Lung (tissue), 12 donors: ENCODE data around the gene EGR1. TPM values are rescaled to one million over a fixed set of nuclear protein-coding genes. Genes with fewer than 3 reads are reported as not detected.

Experiments used
- ATAC-seq: fragments of 200-7000 bp; cut with Tn5 transposase; one replicate; pipeline ENCODE4 v1.9.1; 2020; ENCODE audit warnings: moderate number of reproducible peaks; ENCODE audit not compliant: insufficient read depth, low FRiP score
- DNase-seq, 3 donors: peaks; one replicate each; pipeline ENCODE4 v3.0.0-alpha.2; 2013 to 2017
- H3K27ac ChIP-seq, 2 donors: one replicate each; pipeline ENCODE4 v1.5.1; 2013; ENCODE audit warnings: mild to moderate bottlenecking in 2 of 2, moderate library complexity in 2 of 2, control low read depth in 1 of 2, inconsistent platforms in 1 of 2, low read depth in 1 of 2, low read length in 1 of 2
- H3K27me3 ChIP-seq, 3 donors: one replicate each; pipeline ENCODE4 v1.5.1; 2013; ENCODE audit warnings: low read length in 2 of 3; ENCODE audit not compliant: control insufficient read depth in 3 of 3, insufficient read depth in 3 of 3
- H3K36me3 ChIP-seq, 4 donors: one replicate each; pipeline ENCODE4 v1.5.1; 2013; ENCODE audit warnings: low read length in 4 of 4, mild to moderate bottlenecking in 1 of 4, moderate library complexity in 1 of 4; ENCODE audit not compliant: control insufficient read depth in 4 of 4, insufficient read depth in 4 of 4
- H3K4me1 ChIP-seq, 5 donors: one replicate each; pipeline ENCODE4 v1.5.1; 2013; ENCODE audit warnings: low read length in 5 of 5, mild to moderate bottlenecking in 2 of 5, moderate library complexity in 1 of 5; ENCODE audit not compliant: control insufficient read depth in 5 of 5, insufficient read depth in 5 of 5
- H3K4me3 ChIP-seq: one replicate; pipeline ENCODE4 v1.5.1; 2013; ENCODE audit warnings: mild to moderate bottlenecking, control low read depth, moderate library complexity
- H3K9ac ChIP-seq, 2 donors: one replicate each; pipeline ENCODE4 v1.5.1; 2013; ENCODE audit warnings: low read length in 2 of 2, control low read depth in 1 of 2; ENCODE audit not compliant: insufficient read depth in 1 of 2
- H3K9me3 ChIP-seq, 4 donors: one replicate each; pipeline ENCODE4 v1.5.1; 2013; ENCODE audit warnings: low read length in 3 of 4, mild to moderate bottlenecking in 1 of 4, moderate library complexity in 1 of 4; ENCODE audit not compliant: control insufficient read depth in 4 of 4, insufficient read depth in 3 of 4
- CTCF ChIP-seq: IDR thresholded peaks from 2 replicates; pipeline ENCODE4 v1.5.1; 2012; ENCODE audit warnings: mild to moderate bottlenecking; ENCODE audit errors: control extremely low read depth, extremely low read depth
- WGBS, 2 donors: extraction: QIAGEN DNeasy Blood & Tissue Kit; methylation state at CpG; one replicate each; pipeline ENCODE4 v1.1.7; 2013; 5-methylcytosine and 5-hydroxymethylcytosine counted together
- polyA plus RNA-seq, 2 donors: library from polyadenylated mRNA; stranded (reverse); fragments of 200-250 nt; gene quantifications; one replicate each; pipeline ENCODE4 v1.2.1, GENCODE V29; 2013
- total RNA-seq, 2 donors: library from RNA; depleted of rRNA in 1 of 2; stranded (reverse); fragments of >200 nt in 1 of 2; gene quantifications; one replicate each; pipeline ENCODE4 v1.2.1, GENCODE V29; 2014 to 2021
- donor health status: control.
- donor health status: control.
- donor health status: Bipolar disorder and iron deficiency.
- donor health status: healthy.
- donor health status: DM: yes; HTN: yes; CAD: no.

EGR1 gene
- total and polyA plus RNA-seq, 4 donors: 15.8 to 126 (median 30.7) TPM

GRCh38 chr5:138435943-138436342 lies 29.3 kb upstream of the EGR1 start:
- H3K9ac ChIP-seq: no peak overlapping the region
- peaks cover 25 to 38% (median 27%) of the 10 kb centered on the region in 4 donors for H3K36me3 ChIP-seq
- DNase-seq (no peak), ATAC-seq (no peak)
- TF ChIP-seq CTCF: no peak
- H3K27me3 ChIP-seq: no peaks in the 10 kb centered on the region
- H3K27ac ChIP-seq: no peak overlapping the region
- H3K4me3 ChIP-seq: no peak overlapping the region
- peaks cover 0 to 17% (median 0%) of the 10 kb centered on the region in 5 donors for H3K4me1 ChIP-seq
- no peaks in the 10 kb centered on the region for H3K9me3 ChIP-seq
- WGBS, 2 donors: 86 to 88% methylated on average over 5 of the region's 5 CpGs

- H3K27ac ChIP-seq: no peak overlapping the region
- DNase-seq: no peak
These were observed 27.1 kb upstream of the EGR1 start for GRCh38 chr5:138438003-138438723.

GRCh38 chr5:138438724-138439476 lies 26.4 kb upstream of the EGR1 start, which contains the start of gene REEP2:
Gene REEP2, plus strand, starts transcription at chr5:138439057. Its CDS starts 152 bp downstream, at chr5:138439209.
- ATAC-seq (peak; percentile 64), DNase-seq (peak; percentile 53 to 64 (median 63))
- Histone ChIP-seq H3K9me3 (no peaks in the 10 kb centered on the region), H3K4me3 (peak within 1 kb of the TSS; percentile 20), H3K27ac (no peak within 1 kb of the TSS), H3K36me3 (peaks cover 11 to 24% (median 13%) of the 10 kb centered on the region in 4 donors), H3K27me3 (no peaks in the 10 kb centered on the region), H3K9ac (peak within 1 kb of the TSS in 1 of 2 donors; percentile 23), H3K4me1 (peaks cover 0 to 17% (median 0%) of the 10 kb centered on the region in 5 donors)
- 1 to 3% methylated on average over 31 to 65 of the region's 65 CpGs for WGBS, 2 donors
- TF ChIP-seq CTCF: no peak

More at GRCh38 chr5:138438003-138438723, 27.1 kb upstream of the EGR1 start:
- Histone ChIP-seq H3K9me3 (no peaks in the 10 kb centered on the region), H3K4me1 (peaks cover 0 to 17% (median 0%) of the 10 kb centered on the region in 5 donors), H3K4me3 (peak overlapping the region; percentile 20), H3K36me3 (peaks cover 11 to 27% (median 16%) of the 10 kb centered on the region in 4 donors), H3K9ac (peak overlapping the region in 1 of 2 donors; percentile 23), H3K27me3 (no peaks in the 10 kb centered on the region)
- no peak for TF ChIP-seq CTCF
- WGBS, 2 donors: 79 to 80% methylated on average over 11 of the region's 11 CpGs
- ATAC-seq: no peak
